Prostate gland (tissue), 2 donors: Measurements from ENCODE around the gene IRX4. TPM values are rescaled to one million over a fixed set of nuclear protein-coding genes. Genes with fewer than 3 reads are reported as not detected.

Experiments used
- DNase-seq: peaks from one replicate; pipeline ENCODE4 v3.0.0-alpha.2; 2019; ENCODE audit warnings: low spot score
- H3K27ac ChIP-seq, 2 donors: fragments of 200-600 bp; sonication (generic); 2 replicates each; pipeline ENCODE4 v1.5.1; 2017 to 2019
- H3K27me3 ChIP-seq: fragments of 200-600 bp; sonication (generic); replicated peaks from 2 replicates; pipeline ENCODE4 v1.5.1; 2019; ENCODE audit not compliant: insufficient read depth
- H3K36me3 ChIP-seq, 2 donors: fragments of 200-600 bp; sonication (generic); 1 replicate in 1 of 2; 2 replicates in 1 of 2; pipeline versions ENCODE4 v1.5.1 to v1.8.1; 2017 to 2019
- H3K4me1 ChIP-seq: fragments of 200-600 bp; sonication (generic); replicated peaks from 2 replicates; pipeline ENCODE4 v1.5.1; 2019
- H3K4me3 ChIP-seq, 2 donors: fragments of 200-600 bp; sonication (generic); 2 replicates each; pipeline ENCODE4 v1.5.1; 2017 to 2019
- H3K9me3 ChIP-seq: fragments of 200-600 bp; sonication (generic); 2 replicates; pipeline ENCODE4 v1.5.1; 2017
- CTCF ChIP-seq, 4 experiments: fragments of 200-600 bp in 2 of 4; fragments of 450-650 bp in 2 of 4; sonication (generic) in 2 of 4; IDR thresholded peaks; 1 replicate in 3 of 4; 2 replicates in 1 of 4; pipeline ENCODE4 v1.5.1; 2016 to 2019; ENCODE audit warnings: antibody characterized with exemption in 4 of 4, mild to moderate bottlenecking in 2 of 4, moderate library complexity in 2 of 4
- POLR2A ChIP-seq: fragments of 450-650 bp; IDR thresholded peaks from one replicate; pipeline ENCODE4 v1.6.1; 2016; ENCODE audit warnings: antibody characterized with exemption, mild to moderate bottlenecking
- POLR2AphosphoS5 ChIP-seq: sonication (generic); formaldehyde crosslinking; IDR thresholded peaks from one replicate; pipeline ENCODE4 v1.6.1; 2017; ENCODE audit warnings: antibody characterized with exemption
- WGBS: methylation state at CpG from one replicate; pipeline ENCODE4 v1.1.5; 2018; 5-methylcytosine and 5-hydroxymethylcytosine counted together
- intact Hi-C: fragments of 100-400 bp; cut with DNase I; formaldehyde crosslinking; loops from one replicate; pipeline ENCODE4 v1.14.2; 2022
- total RNA-seq, 2 donors: library from RNA; depleted of rRNA; stranded (reverse); fragments of >200 nt; gene quantifications; one replicate each; pipeline ENCODE4 v1.1.0, GENCODE V29; 2016

Gene IRX4
- total RNA-seq, 2 donors from 2014 or later, result 1.8 to 30.0 TPM

GRCh38 chr5:1886846-1887587 lies 4.3 kb upstream of the IRX4 start:
- TF ChIP-seq CTCF (IDR thresholded peaks at IDR 0.05), result no peak
- TF ChIP-seq POLR2A, result no peak
- no peak for TF ChIP-seq POLR2AphosphoS5
- Histone ChIP-seq H3K27ac (peak overlapping the region; percentile 36 to 80), H3K36me3 (no peaks in the 10 kb centered on the region), H3K4me1 (peaks cover 6% of the 10 kb centered on the region), H3K9me3 (no peaks in the 10 kb centered on the region), H3K27me3 (peaks cover under 1% of the 10 kb centered on the region), H3K4me3 (peak overlapping the region; percentile 32 to 40)
- 2% methylated on average over 69 of the region's 102 CpGs for WGBS
- intact Hi-C loops, result no loop called here
- no peak for DNase-seq

- H3K4me3 ChIP-seq, result peak overlapping the region; percentile 32 to 40
- no peaks in the 10 kb centered on the region for H3K36me3 ChIP-seq
- H3K27me3 ChIP-seq, result peaks cover 5% of the 10 kb centered on the region
- TF ChIP-seq POLR2A (no peak), CTCF (IDR thresholded peaks at IDR 0.05) (no peak), POLR2AphosphoS5 (no peak)
- intact Hi-C loops, result no loop called here
- H3K27ac ChIP-seq, result peak overlapping the region; percentile 36 to 80
- no peak for DNase-seq
- peaks cover 10% of the 10 kb centered on the region for H3K4me1 ChIP-seq
- 16% methylated on average over 73 of the region's 75 CpGs for WGBS
- no peaks in the 10 kb centered on the region for H3K9me3 ChIP-seq
Observed at GRCh38 chr5:1885868-1886845, 3.4 kb upstream of the IRX4 start.

GRCh38 chr5:1885404-1885755 lies 2.7 kb upstream of the IRX4 start:
- 60% methylated on average over 19 of the region's 19 CpGs for WGBS

GRCh38 chr5:1884678-1885403 lies 2.1 kb upstream of the IRX4 start:
- no peak for DNase-seq
- WGBS, result 54% methylated on average over 24 of the region's 24 CpGs
- TF ChIP-seq CTCF (IDR thresholded peaks at IDR 0.05), result no peak
- no peak for TF ChIP-seq POLR2A
- no peak for TF ChIP-seq POLR2AphosphoS5
- Histone ChIP-seq H3K9me3 (no peaks in the 10 kb centered on the region), H3K27ac (peak overlapping the region in 1 of 2 donors; percentile 80), H3K36me3 (no peaks in the 10 kb centered on the region), H3K27me3 (peaks cover 14% of the 10 kb centered on the region), H3K4me1 (peaks cover 10% of the 10 kb centered on the region), H3K4me3 (peak overlapping the region in 1 of 2 donors; percentile 40)
- intact Hi-C loops, result no loop called here

More at GRCh38 chr5:1885404-1885755, 2.7 kb upstream of the IRX4 start:
- TF ChIP-seq POLR2AphosphoS5, result no peak
- no peak for TF ChIP-seq CTCF (IDR thresholded peaks at IDR 0.05)
- TF ChIP-seq POLR2A, result no peak
- Histone ChIP-seq H3K4me1 (peaks cover 10% of the 10 kb centered on the region), H3K9me3 (no peaks in the 10 kb centered on the region), H3K27me3 (peaks cover 8% of the 10 kb centered on the region), H3K27ac (peak overlapping the region in 1 of 2 donors; percentile 80), H3K4me3 (peak overlapping the region in 1 of 2 donors; percentile 40), H3K36me3 (no peaks in the 10 kb centered on the region)
- no peak for DNase-seq
- intact Hi-C loops, result no loop called here
